Gastroesophageal sphincter (tissue), 4 donors: ENCODE results near the gene CFAP99. TPM values are rescaled to one million over a fixed set of nuclear protein-coding genes. Genes with fewer than 3 reads are reported as not detected.
A peak's percentile ranks its signal among the peaks of the same experiment; 100 is the strongest.

Experiments used
- ATAC-seq: fragments of 150-250 bp; one replicate; pipeline ENCODE4 v1.9.1; 2016; ENCODE audit warnings: mild to moderate bottlenecking, moderate library complexity
- H3K27ac ChIP-seq, 4 donors: fragments of 200-600 bp; sonication (generic) in 3 of 4; 1 replicate in 3 of 4; 2 replicates in 1 of 4; pipeline ENCODE4 v1.5.1; 2016 to 2019
- H3K27me3 ChIP-seq: fragments of 200-600 bp; sonication (generic); one replicate; pipeline ENCODE4 v1.5.1; 2019
- H3K36me3 ChIP-seq, 2 donors: fragments of 200-600 bp; sonication (generic); one replicate each; pipeline ENCODE4 v1.5.1; 2019; ENCODE audit warnings: control low read depth in 1 of 2
- H3K4me1 ChIP-seq, 3 donors: fragments of 200-600 bp; sonication (generic); 1 replicate in 2 of 3; 2 replicates in 1 of 3; pipeline ENCODE4 v1.5.1; 2016 to 2019; ENCODE audit warnings: control low read depth in 2 of 3
- H3K4me3 ChIP-seq, 2 donors: fragments of 200-600 bp; sonication (generic); one replicate each; pipeline ENCODE4 v1.5.1; 2019; ENCODE audit warnings: mild to moderate bottlenecking in 1 of 2, moderate library complexity in 1 of 2
- H3K9me3 ChIP-seq, 3 donors: fragments of 200-600 bp; sonication (generic); one replicate each; pipeline ENCODE4 v1.5.1; 2017 to 2019; ENCODE audit warnings: control low read depth in 2 of 3
- EP300 ChIP-seq: sonication (generic); formaldehyde crosslinking; IDR thresholded peaks from one replicate; pipeline ENCODE4 v1.6.1; 2017; ENCODE audit warnings: antibody characterized with exemption, mild to moderate bottlenecking
- POLR2A ChIP-seq, 2 donors: fragments of 450-650 bp; IDR thresholded peaks; one replicate each; pipeline ENCODE4 v1.6.1; 2017; ENCODE audit warnings: antibody characterized with exemption in 2 of 2, mild to moderate bottlenecking in 2 of 2, moderate library complexity in 1 of 2
- POLR2AphosphoS5 ChIP-seq: sonication (generic); formaldehyde crosslinking; IDR thresholded peaks from one replicate; pipeline ENCODE4 v1.6.1; 2017; ENCODE audit warnings: antibody characterized with exemption
- WGBS, 2 donors: methylation state at CpG; one replicate each; pipeline ENCODE4 v1.1.5; 2018; ENCODE audit warnings: low coverage in 1 of 2; 5-methylcytosine and 5-hydroxymethylcytosine counted together
- total RNA-seq, 4 donors: library from RNA; depleted of rRNA; stranded (reverse); fragments of >200 nt; gene quantifications; one replicate each; pipeline ENCODE4 v1.1.0, GENCODE V29; 2016
- TF ChIP-seq, protein P1 (sequence below), 4 experiments: fragments of 200-600 bp in 2 of 4; fragments of 450-650 bp in 2 of 4; sonication (generic) in 1 of 4; IDR thresholded peaks; one replicate each; pipeline ENCODE4 v1.5.1; 2017 to 2019; ENCODE audit warnings: antibody characterized with exemption in 4 of 4, mild to moderate bottlenecking in 2 of 4, moderate library complexity in 2 of 4

CFAP99 gene
- total RNA-seq, 4 donors from 2014 or later, result not detected

DNA sequence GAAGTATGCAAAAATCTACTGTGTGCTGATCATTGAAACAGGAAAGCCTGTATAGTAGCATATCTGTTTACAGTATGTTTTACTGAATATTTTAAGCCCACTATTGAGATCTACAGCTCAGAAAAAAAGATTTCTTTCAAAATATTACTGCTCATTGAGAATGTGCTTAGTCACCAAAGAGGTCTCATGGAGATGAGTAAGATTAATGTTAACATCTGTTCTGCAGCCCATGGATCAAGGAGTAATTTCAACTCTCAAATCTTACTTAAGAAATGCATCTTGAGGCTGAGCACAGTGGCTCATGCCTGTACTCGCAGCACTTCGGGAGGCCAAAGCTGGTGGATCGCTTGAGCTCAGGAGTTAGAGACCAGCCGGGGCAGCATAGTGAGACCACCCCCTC is 53.4 kb downstream of the CFAP99 start:
- 100% methylated on average over 1 to 2 of the region's 4 CpGs for WGBS, 2 donors
- TF ChIP-seq, protein P1, sequence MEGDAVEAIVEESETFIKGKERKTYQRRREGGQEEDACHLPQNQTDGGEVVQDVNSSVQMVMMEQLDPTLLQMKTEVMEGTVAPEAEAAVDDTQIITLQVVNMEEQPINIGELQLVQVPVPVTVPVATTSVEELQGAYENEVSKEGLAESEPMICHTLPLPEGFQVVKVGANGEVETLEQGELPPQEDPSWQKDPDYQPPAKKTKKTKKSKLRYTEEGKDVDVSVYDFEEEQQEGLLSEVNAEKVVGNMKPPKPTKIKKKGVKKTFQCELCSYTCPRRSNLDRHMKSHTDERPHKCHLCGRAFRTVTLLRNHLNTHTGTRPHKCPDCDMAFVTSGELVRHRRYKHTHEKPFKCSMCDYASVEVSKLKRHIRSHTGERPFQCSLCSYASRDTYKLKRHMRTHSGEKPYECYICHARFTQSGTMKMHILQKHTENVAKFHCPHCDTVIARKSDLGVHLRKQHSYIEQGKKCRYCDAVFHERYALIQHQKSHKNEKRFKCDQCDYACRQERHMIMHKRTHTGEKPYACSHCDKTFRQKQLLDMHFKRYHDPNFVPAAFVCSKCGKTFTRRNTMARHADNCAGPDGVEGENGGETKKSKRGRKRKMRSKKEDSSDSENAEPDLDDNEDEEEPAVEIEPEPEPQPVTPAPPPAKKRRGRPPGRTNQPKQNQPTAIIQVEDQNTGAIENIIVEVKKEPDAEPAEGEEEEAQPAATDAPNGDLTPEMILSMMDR (IDR thresholded peaks at IDR 0.05), result no peak
- TF ChIP-seq POLR2A (IDR thresholded peaks at IDR 0.05), result no peak
- no peaks in the 10 kb centered on the region for H3K27me3 ChIP-seq
- no peak overlapping the region for H3K27ac ChIP-seq
- H3K4me1 ChIP-seq, result peaks cover 0 to 57% (median 13%) of the 10 kb centered on the region in 3 donors
- H3K9me3 ChIP-seq, result no peaks in the 10 kb centered on the region
- ATAC-seq, result no peak
- H3K36me3 ChIP-seq, result peaks cover 0 to 26% of the 10 kb centered on the region in 2 donors
- H3K4me3 ChIP-seq, result no peak overlapping the region

DNA sequence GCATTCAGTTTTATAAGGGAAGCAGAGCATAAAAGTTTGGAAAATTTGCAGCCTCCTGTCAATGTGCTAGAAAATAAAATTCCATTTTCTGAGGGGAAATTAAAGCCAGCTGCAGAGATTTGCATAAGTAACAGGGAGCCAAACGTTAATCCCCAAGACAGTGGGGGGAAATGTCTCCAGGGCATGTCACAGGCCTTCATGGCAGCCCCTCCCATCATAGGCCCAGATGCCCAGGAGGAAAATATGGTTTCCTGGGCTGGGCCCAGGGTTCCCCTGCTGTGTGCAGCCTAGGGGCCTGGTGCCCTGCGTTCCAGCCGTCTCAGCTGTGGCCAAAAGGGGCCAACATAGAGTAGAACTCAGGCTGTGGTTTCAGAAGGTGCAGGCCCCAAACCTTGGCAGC is 59.5 kb downstream of the CFAP99 start:
- Histone ChIP-seq H3K27me3 (no peaks in the 10 kb centered on the region), H3K4me3 (no peak overlapping the region), H3K4me1 (peaks cover 9 to 79% (median 27%) of the 10 kb centered on the region in 3 donors), H3K36me3 (peaks cover 0 to 5% of the 10 kb centered on the region in 2 donors), H3K9me3 (no peaks in the 10 kb centered on the region), H3K27ac (no peak overlapping the region)
- TF ChIP-seq POLR2AphosphoS5 (no peak), EP300 (no peak), POLR2A (IDR thresholded peaks at IDR 0.05) (no peak)
- TF ChIP-seq, protein P1 (IDR thresholded peaks at IDR 0.05), result no peak
- no peak for ATAC-seq
- WGBS, 2 donors, result 20 to 69% methylated on average over 1 to 3 of the region's 3 CpGs

DNA sequence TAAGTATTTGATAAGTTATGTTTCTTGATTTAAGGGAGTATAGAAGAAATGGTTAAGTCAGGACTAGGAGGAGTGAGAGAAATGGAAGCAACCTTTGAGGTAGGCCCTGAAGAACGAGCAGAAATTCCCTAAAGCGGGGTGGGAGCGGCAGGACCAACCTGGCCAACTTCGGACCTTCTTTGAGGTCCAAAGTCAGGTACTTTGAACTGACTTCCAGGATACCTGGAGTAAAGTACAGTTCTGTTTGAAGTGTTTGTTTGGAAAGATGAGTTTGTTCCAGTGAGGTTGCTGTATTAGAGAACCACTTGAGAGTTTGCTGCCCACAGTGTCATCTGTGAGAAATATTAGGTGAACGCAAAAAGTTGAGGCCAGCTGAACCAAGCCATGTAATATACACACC is 61.9 kb downstream of the CFAP99 start:
- no peaks in the 10 kb centered on the region for H3K36me3 ChIP-seq
- ATAC-seq, result no peak
- H3K27ac ChIP-seq, result no peak overlapping the region
- H3K4me3 ChIP-seq, result no peak overlapping the region
- TF ChIP-seq POLR2AphosphoS5 (no peak), EP300 (no peak), POLR2A (IDR thresholded peaks at IDR 0.05) (no peak)
- TF ChIP-seq, protein P1 (IDR thresholded peaks at IDR 0.05), result no peak
- no peaks in the 10 kb centered on the region for H3K9me3 ChIP-seq
- peaks cover 10 to 92% (median 39%) of the 10 kb centered on the region in 3 donors for H3K4me1 ChIP-seq
- WGBS, 2 donors, result 89 to 96% methylated on average over 4 to 5 of the region's 5 CpGs
- H3K27me3 ChIP-seq, result no peaks in the 10 kb centered on the region

DNA sequence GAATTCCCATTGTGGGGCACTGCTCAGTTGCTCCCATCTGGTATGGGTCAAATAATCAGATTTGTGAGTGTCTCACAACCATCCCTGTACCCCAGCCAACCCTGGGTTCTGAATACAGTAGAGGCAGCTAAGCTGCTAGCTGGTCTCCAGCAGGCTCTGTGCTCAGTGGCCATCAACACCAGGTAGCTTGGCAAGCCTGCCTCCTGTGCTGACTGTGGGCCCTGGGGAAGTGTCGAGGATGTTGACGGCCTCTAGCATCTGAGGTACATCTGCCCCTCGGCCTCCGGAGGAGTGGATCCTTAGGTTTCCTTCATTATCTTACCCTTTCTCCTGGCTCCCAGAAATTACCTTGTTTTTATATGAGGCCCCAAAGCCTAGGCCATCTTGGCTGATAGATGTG is 63.4 kb downstream of the CFAP99 start:
- no CpG with 5 or more reads among the region's 4 CpGs for WGBS, 2 donors
- H3K27me3 ChIP-seq, result no peaks in the 10 kb centered on the region
- TF ChIP-seq, protein P1 (IDR thresholded peaks at IDR 0.05), result no peak
- TF ChIP-seq EP300 (no peak), POLR2A (IDR thresholded peaks at IDR 0.05) (no peak), POLR2AphosphoS5 (no peak)
- H3K36me3 ChIP-seq, result no peaks in the 10 kb centered on the region
- H3K9me3 ChIP-seq, result no peaks in the 10 kb centered on the region
- peaks cover 10 to 100% (median 47%) of the 10 kb centered on the region in 3 donors for H3K4me1 ChIP-seq
- H3K4me3 ChIP-seq, result no peak overlapping the region
- H3K27ac ChIP-seq, result peak overlapping the region in 3 of 4 donors; percentile 56 to 68 (median 59)
- no peak for ATAC-seq

DNA sequence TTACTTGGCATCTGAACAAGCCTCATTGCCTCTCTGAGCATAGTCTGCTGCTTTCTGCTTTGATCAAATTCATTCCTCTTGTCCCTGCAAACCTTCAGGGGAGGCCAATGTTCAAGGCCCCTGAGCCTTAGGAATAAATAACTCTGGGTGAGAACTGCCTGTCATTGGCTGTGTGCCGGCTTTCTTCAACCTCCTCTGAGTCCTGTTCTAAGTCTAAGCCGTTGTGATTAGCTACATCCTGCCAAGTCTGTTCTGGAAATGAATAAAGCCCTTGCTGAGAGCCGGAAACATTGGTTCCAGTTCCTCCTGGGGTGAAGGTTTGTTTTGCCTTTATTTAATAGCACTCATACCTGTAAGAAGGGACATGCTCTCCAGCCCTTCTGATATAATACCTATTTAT is 63.9 kb downstream of the CFAP99 start:
- Histone ChIP-seq H3K36me3 (no peaks in the 10 kb centered on the region), H3K27me3 (no peaks in the 10 kb centered on the region), H3K4me1 (peaks cover 10 to 98% (median 44%) of the 10 kb centered on the region in 3 donors), H3K4me3 (no peak overlapping the region), H3K9me3 (no peaks in the 10 kb centered on the region), H3K27ac (peak overlapping the region in 3 of 4 donors; percentile 56 to 68 (median 59))
- TF ChIP-seq EP300, result no peak
- TF ChIP-seq POLR2AphosphoS5, result peak; percentile 46
- WGBS, 2 donors, result 3 to 15% methylated on average over 3 of the region's 3 CpGs
- ATAC-seq, result peak; percentile 31
